Measurements from ENCODE around the gene ATP23.

DNA sequence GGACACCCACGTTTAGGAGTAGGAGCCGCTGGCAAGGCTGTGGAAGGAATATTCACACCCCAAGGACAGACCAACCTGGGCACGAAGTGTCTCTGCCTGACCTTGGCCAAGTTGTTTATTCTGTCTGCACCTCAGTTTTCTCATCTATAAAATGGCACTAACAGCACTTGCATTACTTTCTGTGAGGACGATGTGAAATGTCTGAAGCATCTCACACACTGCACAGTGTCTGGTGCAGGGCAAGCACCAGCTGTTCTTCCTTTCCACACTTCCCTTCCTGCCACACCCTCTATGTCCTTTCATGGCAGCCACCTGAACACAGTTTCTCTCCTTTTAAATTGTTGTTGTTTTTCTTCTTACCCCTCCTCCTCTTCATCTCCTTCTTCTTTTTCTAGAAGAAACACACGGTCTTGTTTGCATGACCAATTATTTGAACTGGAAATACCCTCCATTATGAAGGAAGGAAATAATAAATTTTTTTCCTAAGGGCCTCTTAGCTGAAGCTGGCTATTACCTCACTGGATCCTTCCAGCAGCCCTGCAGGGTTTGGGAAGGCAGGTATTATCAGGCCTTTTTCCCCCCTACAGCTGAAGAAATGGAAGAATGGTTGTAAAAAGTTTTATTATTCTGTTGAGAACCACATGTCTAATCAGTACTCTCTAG, 42.9 kb upstream of the ATP23 start:
- TF ChIP-seq, protein P1, sequence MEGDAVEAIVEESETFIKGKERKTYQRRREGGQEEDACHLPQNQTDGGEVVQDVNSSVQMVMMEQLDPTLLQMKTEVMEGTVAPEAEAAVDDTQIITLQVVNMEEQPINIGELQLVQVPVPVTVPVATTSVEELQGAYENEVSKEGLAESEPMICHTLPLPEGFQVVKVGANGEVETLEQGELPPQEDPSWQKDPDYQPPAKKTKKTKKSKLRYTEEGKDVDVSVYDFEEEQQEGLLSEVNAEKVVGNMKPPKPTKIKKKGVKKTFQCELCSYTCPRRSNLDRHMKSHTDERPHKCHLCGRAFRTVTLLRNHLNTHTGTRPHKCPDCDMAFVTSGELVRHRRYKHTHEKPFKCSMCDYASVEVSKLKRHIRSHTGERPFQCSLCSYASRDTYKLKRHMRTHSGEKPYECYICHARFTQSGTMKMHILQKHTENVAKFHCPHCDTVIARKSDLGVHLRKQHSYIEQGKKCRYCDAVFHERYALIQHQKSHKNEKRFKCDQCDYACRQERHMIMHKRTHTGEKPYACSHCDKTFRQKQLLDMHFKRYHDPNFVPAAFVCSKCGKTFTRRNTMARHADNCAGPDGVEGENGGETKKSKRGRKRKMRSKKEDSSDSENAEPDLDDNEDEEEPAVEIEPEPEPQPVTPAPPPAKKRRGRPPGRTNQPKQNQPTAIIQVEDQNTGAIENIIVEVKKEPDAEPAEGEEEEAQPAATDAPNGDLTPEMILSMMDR (IDR thresholded peaks at IDR 0.05) = no peak
- TF ChIP-seq POLR2A (IDR thresholded peaks at IDR 0.05) = no peak

Measured in right lobe of liver (tissue), 4 donors.